Right forelimb (tissue), 1 donor: ENCODE results near the gene GSG1L.

Source experiments
- DNase-seq: peaks from one replicate; pipeline ENCODE4 v3.0.0-alpha.2; 2018

The GSG1L gene

GRCh38 chr16:27784351-27785306 lies 278.9 kb downstream of the GSG1L start:
- DNase-seq = no peak

GRCh38 chr16:27781981-27782880 lies 281.3 kb downstream of the GSG1L start:
- DNase-seq = no peak

GRCh38 chr16:27781195-27781524 lies 282.4 kb downstream of the GSG1L start:
- no peak for DNase-seq

- no peak for DNase-seq
Observed at GRCh38 chr16:27780468-27781194, 282.9 kb downstream of the GSG1L start.

GRCh38 chr16:27779641-27780164 lies 283.8 kb downstream of the GSG1L start:
- peak; percentile 72 for DNase-seq

GRCh38 chr16:27778926-27779570 lies 284.5 kb downstream of the GSG1L start:
- no peak for DNase-seq

GRCh38 chr16:27778171-27778925 lies 285.2 kb downstream of the GSG1L start:
- no peak for DNase-seq

GRCh38 chr16:27777527-27777926 lies 286.0 kb downstream of the GSG1L start:
- DNase-seq = no peak

GRCh38 chr16:27776556-27777225 lies 286.8 kb downstream of the GSG1L start:
- DNase-seq = no peak

GRCh38 chr16:27775254-27775653 lies 288.3 kb downstream of the GSG1L start:
- no peak for DNase-seq

- DNase-seq = no peak
Observed at GRCh38 chr16:27774779-27775178, 288.7 kb downstream of the GSG1L start.

GRCh38 chr16:27773344-27773743 lies 290.2 kb downstream of the GSG1L start:
- DNase-seq = no peak

GRCh38 chr16:27772093-27772825 lies 291.3 kb downstream of the GSG1L start:
- no peak for DNase-seq

GRCh38 chr16:27771201-27771910 lies 292.2 kb downstream of the GSG1L start:
- DNase-seq = no peak

GRCh38 chr16:27770271-27771196 lies 293.0 kb downstream of the GSG1L start:
- no peak for DNase-seq

GRCh38 chr16:27769561-27770255 lies 293.8 kb downstream of the GSG1L start:
- DNase-seq = peak; percentile 59

GRCh38 chr16:27768651-27769272 lies 294.8 kb downstream of the GSG1L start:
- no peak for DNase-seq
